Glomerular endothelial cell (primary cell): ENCODE data around the gene USB1. TPM values are rescaled to one million over a fixed set of nuclear protein-coding genes. Genes with fewer than 3 reads are reported as not detected.
"Not testable (repeated sequence)": the region's sequence is repeated elsewhere in the genome, so short reads cannot be mapped to it uniquely, and the experiment has no call there.

ENCODE experiments used
- DNase-seq: peaks from one replicate; pipeline ENCODE4 v3.0.0-alpha.2; 2011; ENCODE audit warnings: low read depth, low spot score; ENCODE audit errors: extremely low read depth
- total RNA-seq: library from RNA; depleted of rRNA; stranded (reverse); fragments of >200 nt; gene quantifications from 2 replicates; pipeline ENCODE4 v1.2.3, GENCODE V29; 2015

Gene USB1
- total RNA-seq, 1 donor from 2014 or later, result 85.7 TPM

GRCh38 chr16:57993897-57994296 is 7.3 kb upstream of the USB1 start:
- no peak for DNase-seq

GRCh38 chr16:57994361-57994760 is 6.8 kb upstream of the USB1 start:
- DNase-seq, result no peak

GRCh38 chr16:57994778-57995177 is 6.4 kb upstream of the USB1 start:
- DNase-seq, result no peak

- no peak for DNase-seq
Measured at GRCh38 chr16:57995721-57996405, 5.3 kb upstream of the USB1 start.

- no peak for DNase-seq
Measured at GRCh38 chr16:57996406-57997175, 4.6 kb upstream of the USB1 start.

- no peak for DNase-seq
Measured at GRCh38 chr16:57997176-57997527, 4.1 kb upstream of the USB1 start.

- no peak for DNase-seq
Measured at GRCh38 chr16:57997528-57998265, 3.5 kb upstream of the USB1 start.

GRCh38 chr16:57998486-57998885 is 2.7 kb upstream of the USB1 start:
- no peak for DNase-seq

- DNase-seq, result no peak
Measured at GRCh38 chr16:57998992-57999365, 2.2 kb upstream of the USB1 start.

- no peak for DNase-seq
Measured at GRCh38 chr16:57999366-57999970, 1.7 kb upstream of the USB1 start.

GRCh38 chr16:57999971-58000705 is 1.1 kb upstream of the USB1 start, which contains the start of gene ZNF319:
Gene ZNF319, minus strand, starts transcription at chr16:58000672. Its CDS starts 2,407 bp downstream, at chr16:57998265.
- DNase-seq, result no peak

- DNase-seq, result no peak
Measured at GRCh38 chr16:58001781-58002415, 691 bp downstream of the USB1 start.

GRCh38 chr16:58002416-58002800 is 1.2 kb downstream of the USB1 start:
- DNase-seq, result no peak

GRCh38 chr16:58002936-58003335 is 1.7 kb downstream of the USB1 start:
- no peak for DNase-seq

- not testable (repeated sequence) for DNase-seq
Measured at GRCh38 chr16:58004736-58005135, 3.5 kb downstream of the USB1 start.

GRCh38 chr16:58009856-58010416 is 8.7 kb downstream of the USB1 start:
- DNase-seq, result no peak

GRCh38 chr16:58010886-58011285 is 9.7 kb downstream of the USB1 start:
- DNase-seq, result no peak

- DNase-seq, result no peak
Measured at GRCh38 chr16:58011652-58012051, 10.4 kb downstream of the USB1 start.

- no peak for DNase-seq
Measured at GRCh38 chr16:58012481-58012880, 11.3 kb downstream of the USB1 start.
